ENCODE measurements around the gene CRLF1. TPM values are rescaled to one million over a fixed set of nuclear protein-coding genes. Genes with fewer than 3 reads are reported as not detected.

Gene CRLF1, protein sequence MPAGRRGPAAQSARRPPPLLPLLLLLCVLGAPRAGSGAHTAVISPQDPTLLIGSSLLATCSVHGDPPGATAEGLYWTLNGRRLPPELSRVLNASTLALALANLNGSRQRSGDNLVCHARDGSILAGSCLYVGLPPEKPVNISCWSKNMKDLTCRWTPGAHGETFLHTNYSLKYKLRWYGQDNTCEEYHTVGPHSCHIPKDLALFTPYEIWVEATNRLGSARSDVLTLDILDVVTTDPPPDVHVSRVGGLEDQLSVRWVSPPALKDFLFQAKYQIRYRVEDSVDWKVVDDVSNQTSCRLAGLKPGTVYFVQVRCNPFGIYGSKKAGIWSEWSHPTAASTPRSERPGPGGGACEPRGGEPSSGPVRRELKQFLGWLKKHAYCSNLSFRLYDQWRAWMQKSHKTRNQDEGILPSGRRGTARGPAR
- not detected for total RNA-seq

GRCh38 chr19:18606281-18607225, at the start of gene CRLF1:
Gene CRLF1 (minus strand): TSS chr19:18606799. CDS start chr19:18606656, 143 bp downstream.
- Mint-ChIP-seq H3K4me3 (no peak within 1 kb of the TSS), H3K27ac (no peak within 1 kb of the TSS), H3K9me3 (no peaks in the 10 kb centered on the region), H3K27me3 (ENCODE audit: low read depth) (peaks cover 67% of the 10 kb centered on the region), H3K36me3 (ENCODE audit: low read depth) (no peaks in the 10 kb centered on the region), H3K4me1 (ENCODE audit: low read depth) (peaks cover 14% of the 10 kb centered on the region)
- CTCF ChIA-PET = no interaction called here
- no peak for DNase-seq
- intact Hi-C loops (cut with micrococcal nuclease) = no loop called here

GRCh38 chr19:18655173-18655844, 48.7 kb upstream of the CRLF1 start:
- DNase-seq = no peak
- Mint-ChIP-seq H3K4me3 (no peak overlapping the region), H3K4me1 (ENCODE audit: low read depth) (peaks cover 12% of the 10 kb centered on the region), H3K9me3 (no peaks in the 10 kb centered on the region), H3K36me3 (ENCODE audit: low read depth) (no peaks in the 10 kb centered on the region), H3K27me3 (ENCODE audit: low read depth) (no peaks in the 10 kb centered on the region), H3K27ac (no peak overlapping the region)
- intact Hi-C loops (cut with micrococcal nuclease) = no loop called here
- CTCF ChIA-PET = no interaction called here

- intact Hi-C loops (cut with micrococcal nuclease) = no loop called here
- no peaks in the 10 kb centered on the region for H3K27me3 Mint-ChIP-seq (ENCODE audit: low read depth)
- CTCF ChIA-PET = no interaction called here
- no peaks in the 10 kb centered on the region for H3K36me3 Mint-ChIP-seq (ENCODE audit: low read depth)
- H3K27ac Mint-ChIP-seq = no peak overlapping the region
- no peak overlapping the region for H3K4me3 Mint-ChIP-seq
- no peaks in the 10 kb centered on the region for H3K9me3 Mint-ChIP-seq
- H3K4me1 Mint-ChIP-seq (ENCODE audit: low read depth) = peaks cover 14% of the 10 kb centered on the region
- DNase-seq = no peak
Measured at GRCh38 chr19:18654469-18654868, 47.9 kb upstream of the CRLF1 start.

GRCh38 chr19:18653853-18654252, 47.3 kb upstream of the CRLF1 start:
- no peak for DNase-seq
- H3K9me3 Mint-ChIP-seq = no peaks in the 10 kb centered on the region
- CTCF ChIA-PET = no interaction called here
- intact Hi-C loops (cut with micrococcal nuclease) = no loop called here
- no peaks in the 10 kb centered on the region for H3K27me3 Mint-ChIP-seq (ENCODE audit: low read depth)
- H3K27ac Mint-ChIP-seq = no peak overlapping the region
- no peaks in the 10 kb centered on the region for H3K36me3 Mint-ChIP-seq (ENCODE audit: low read depth)
- peaks cover 19% of the 10 kb centered on the region for H3K4me1 Mint-ChIP-seq (ENCODE audit: low read depth)
- no peak overlapping the region for H3K4me3 Mint-ChIP-seq

GRCh38 chr19:18651733-18652132, 45.1 kb upstream of the CRLF1 start:
- no peak overlapping the region for H3K27ac Mint-ChIP-seq
- H3K4me1 Mint-ChIP-seq (ENCODE audit: low read depth) = peaks cover 13% of the 10 kb centered on the region
- intact Hi-C loops (cut with micrococcal nuclease) = no loop called here
- DNase-seq = no peak
- CTCF ChIA-PET = no interaction called here
- H3K36me3 Mint-ChIP-seq (ENCODE audit: low read depth) = no peaks in the 10 kb centered on the region
- H3K9me3 Mint-ChIP-seq = no peaks in the 10 kb centered on the region
- H3K27me3 Mint-ChIP-seq (ENCODE audit: low read depth) = no peaks in the 10 kb centered on the region
- H3K4me3 Mint-ChIP-seq = no peak overlapping the region

DNA sequence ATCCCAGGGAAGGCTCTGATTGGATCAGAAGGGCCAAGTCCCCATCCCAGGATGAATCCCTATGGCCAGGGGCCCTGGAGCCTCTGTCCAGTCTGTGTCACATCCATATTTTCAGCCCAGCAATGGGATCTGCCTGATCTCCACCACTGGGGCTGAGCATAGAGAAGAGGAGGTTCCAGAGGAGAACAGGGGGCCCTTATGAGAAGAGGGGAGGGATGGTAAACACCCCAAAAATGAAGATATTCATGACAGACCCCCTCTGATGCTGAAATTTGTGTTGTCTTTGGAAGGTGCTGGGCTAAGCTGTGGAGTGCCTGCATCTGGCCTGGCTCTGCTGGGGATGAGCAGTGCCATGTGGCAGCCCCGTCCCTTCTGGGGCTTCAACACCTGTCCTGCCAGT, 44.7 kb upstream of the CRLF1 start:
- DNase-seq = no peak
- intact Hi-C loops (cut with micrococcal nuclease) = no loop called here
- no peaks in the 10 kb centered on the region for H3K27me3 Mint-ChIP-seq (ENCODE audit: low read depth)
- no peaks in the 10 kb centered on the region for H3K36me3 Mint-ChIP-seq (ENCODE audit: low read depth)
- CTCF ChIA-PET = no interaction called here
- peaks cover 16% of the 10 kb centered on the region for H3K4me1 Mint-ChIP-seq (ENCODE audit: low read depth)
- no peak overlapping the region for H3K27ac Mint-ChIP-seq
- H3K9me3 Mint-ChIP-seq = no peaks in the 10 kb centered on the region
- H3K4me3 Mint-ChIP-seq = no peak overlapping the region

DNA sequence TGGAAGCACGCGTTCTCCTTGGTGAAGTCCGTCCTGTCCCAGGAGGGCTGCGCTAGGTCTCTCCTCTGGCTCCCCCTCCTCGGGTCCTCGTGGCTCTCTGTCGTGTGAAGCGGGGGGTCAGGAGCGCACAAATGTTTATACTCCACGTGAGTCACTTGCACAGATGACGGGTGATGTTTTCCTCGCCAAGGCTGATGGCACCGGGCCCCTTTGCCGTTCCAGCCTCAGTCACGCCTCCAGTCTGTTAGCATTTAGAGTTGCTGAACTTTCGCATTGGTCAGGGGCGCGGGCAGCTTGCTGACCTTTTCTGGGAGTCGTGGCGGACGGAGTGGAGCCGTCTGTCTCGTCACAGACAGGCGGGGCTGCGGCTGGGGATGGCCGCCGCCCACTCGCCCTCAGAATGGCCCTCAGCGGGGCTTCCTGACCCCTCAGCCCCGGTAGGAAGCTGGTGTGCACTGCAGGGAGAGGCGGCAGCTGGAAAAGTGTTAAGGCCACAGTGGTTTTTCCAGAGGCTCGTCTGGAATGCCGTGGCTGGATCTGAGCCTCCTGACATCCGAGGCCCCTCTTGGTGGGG, 44.0 kb upstream of the CRLF1 start:
- H3K27ac Mint-ChIP-seq = no peak overlapping the region
- no peak for DNase-seq
- intact Hi-C loops (cut with micrococcal nuclease) = no loop called here
- H3K27me3 Mint-ChIP-seq (ENCODE audit: low read depth) = no peaks in the 10 kb centered on the region
- H3K36me3 Mint-ChIP-seq (ENCODE audit: low read depth) = no peaks in the 10 kb centered on the region
- CTCF ChIA-PET = no interaction called here
- H3K9me3 Mint-ChIP-seq = no peaks in the 10 kb centered on the region
- peaks cover 16% of the 10 kb centered on the region for H3K4me1 Mint-ChIP-seq (ENCODE audit: low read depth)
- no peak overlapping the region for H3K4me3 Mint-ChIP-seq

GRCh38 chr19:18650021-18650390, 43.4 kb upstream of the CRLF1 start:
- Mint-ChIP-seq H3K4me1 (ENCODE audit: low read depth) (peaks cover 16% of the 10 kb centered on the region), H3K36me3 (ENCODE audit: low read depth) (no peaks in the 10 kb centered on the region), H3K9me3 (no peaks in the 10 kb centered on the region), H3K27ac (no peak overlapping the region), H3K4me3 (no peak overlapping the region), H3K27me3 (ENCODE audit: low read depth) (no peaks in the 10 kb centered on the region)
- intact Hi-C loops (cut with micrococcal nuclease) = no loop called here
- CTCF ChIA-PET = no interaction called here
- no peak for DNase-seq

DNA sequence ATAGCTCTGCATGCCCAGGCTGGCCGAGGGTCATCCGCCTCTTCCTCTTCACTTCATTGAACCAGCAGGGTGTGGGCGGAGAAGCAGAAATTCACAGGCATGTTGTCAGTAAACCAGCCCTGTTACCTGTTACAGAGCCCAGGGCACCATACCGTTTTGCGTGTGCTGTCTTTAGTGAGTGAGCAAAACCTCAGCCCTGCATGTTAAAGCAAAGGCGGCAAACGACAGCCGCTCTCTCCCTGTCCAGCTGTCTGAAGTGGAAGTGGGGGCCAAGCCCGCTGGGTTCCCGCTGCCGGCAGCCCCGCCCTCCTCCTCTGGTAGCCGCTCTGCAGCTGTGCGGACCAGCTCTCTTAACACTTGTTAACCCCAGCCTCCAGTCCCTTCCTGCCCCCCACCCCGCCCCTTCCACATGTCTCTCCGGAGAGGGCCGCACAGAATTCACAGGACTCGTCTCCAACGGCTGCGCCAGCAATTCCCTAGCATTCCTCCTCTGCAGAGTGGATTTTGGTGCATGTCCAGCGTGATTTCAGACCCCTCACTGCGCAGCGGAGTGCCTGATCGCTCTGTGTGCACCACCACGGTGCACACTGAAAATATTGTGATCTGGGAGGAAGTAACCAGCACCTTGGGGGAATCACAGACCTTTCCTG, 42.9 kb upstream of the CRLF1 start:
- no peak overlapping the region for H3K4me3 Mint-ChIP-seq
- CTCF ChIA-PET = no interaction called here
- H3K9me3 Mint-ChIP-seq = no peaks in the 10 kb centered on the region
- no peak overlapping the region for H3K27ac Mint-ChIP-seq
- intact Hi-C loops (cut with micrococcal nuclease) = no loop called here
- H3K4me1 Mint-ChIP-seq (ENCODE audit: low read depth) = peaks cover 17% of the 10 kb centered on the region
- no peaks in the 10 kb centered on the region for H3K27me3 Mint-ChIP-seq (ENCODE audit: low read depth)
- no peak for DNase-seq
- no peaks in the 10 kb centered on the region for H3K36me3 Mint-ChIP-seq (ENCODE audit: low read depth)

DNA sequence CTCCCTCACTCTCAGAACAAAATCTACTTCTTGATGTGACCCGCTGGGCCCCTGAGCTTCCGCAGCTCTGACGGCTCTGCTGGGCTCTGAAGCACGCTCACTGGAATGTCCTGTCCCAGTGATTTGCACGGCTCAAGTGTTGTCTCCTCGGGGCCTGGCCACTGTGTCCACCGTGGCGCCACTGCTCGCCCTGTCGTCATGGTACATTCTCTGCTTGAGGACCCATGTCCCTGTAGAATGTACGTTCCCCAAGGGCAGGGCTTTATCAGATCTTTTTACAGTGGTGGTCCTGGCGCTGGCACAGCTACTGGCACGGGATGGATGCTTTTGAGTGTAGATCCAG, 42.3 kb upstream of the CRLF1 start:
- no peak overlapping the region for H3K4me3 Mint-ChIP-seq
- DNase-seq = no peak
- H3K27me3 Mint-ChIP-seq (ENCODE audit: low read depth) = no peaks in the 10 kb centered on the region
- intact Hi-C loops (cut with micrococcal nuclease) = no loop called here
- CTCF ChIA-PET = no interaction called here
- H3K36me3 Mint-ChIP-seq (ENCODE audit: low read depth) = no peaks in the 10 kb centered on the region
- H3K9me3 Mint-ChIP-seq = no peaks in the 10 kb centered on the region
- no peak overlapping the region for H3K27ac Mint-ChIP-seq
- H3K4me1 Mint-ChIP-seq (ENCODE audit: low read depth) = peaks cover 21% of the 10 kb centered on the region

- Mint-ChIP-seq H3K27me3 (ENCODE audit: low read depth) (no peaks in the 10 kb centered on the region), H3K9me3 (no peaks in the 10 kb centered on the region), H3K4me3 (no peak overlapping the region), H3K27ac (no peak overlapping the region), H3K36me3 (ENCODE audit: low read depth) (no peaks in the 10 kb centered on the region), H3K4me1 (ENCODE audit: low read depth) (peaks cover 22% of the 10 kb centered on the region)
- DNase-seq = no peak
- intact Hi-C loops (cut with micrococcal nuclease) = no loop called here
- CTCF ChIA-PET = interaction anchor here (0.6 kb wide), 1 partner anchor 70 kb away, joined by 3 read pairs; no protein-coding TSS in a partner anchor
Measured at GRCh38 chr19:18647807-18648206, 41.2 kb upstream of the CRLF1 start.

GRCh38 chr19:18647371-18647767, 40.8 kb upstream of the CRLF1 start:
- DNase-seq = no peak
- Mint-ChIP-seq H3K36me3 (ENCODE audit: low read depth) (no peaks in the 10 kb centered on the region), H3K27ac (no peak overlapping the region), H3K4me3 (no peak overlapping the region), H3K4me1 (ENCODE audit: low read depth) (peaks cover 22% of the 10 kb centered on the region), H3K27me3 (ENCODE audit: low read depth) (no peaks in the 10 kb centered on the region), H3K9me3 (no peaks in the 10 kb centered on the region)
- CTCF ChIA-PET = interaction anchor here (0.6 kb wide), 1 partner anchor 70 kb away, joined by 3 read pairs; no protein-coding TSS in a partner anchor
- intact Hi-C loops (cut with micrococcal nuclease) = no loop called here

Data from activated naive CD4-positive, alpha-beta T cell treated with anti-CD3 and anti-CD28 coated beads for 36 hours (primary cell).